T-cell (primary cell): ENCODE measurements around the gene GRIP1. TPM values are rescaled to one million over a fixed set of nuclear protein-coding genes. Genes with fewer than 3 reads are reported as not detected.

ENCODE experiments used
- ATAC-seq, 4 experiments: fragments of 200-7000 bp in 3 of 4; fragments of 150-1000 bp in 1 of 4; cut with Tn5 transposase; replicated peaks in 1 of 4; 1 replicate in 3 of 4; 2 replicates in 1 of 4; pipeline ENCODE4 v1.10.0; 2021; ENCODE audit warnings: moderate library complexity in 3 of 4, mild to moderate bottlenecking in 2 of 4, moderate number of reproducible peaks in 1 of 4
- CTCF ChIA-PET, 2 donors: fragments of 300-600 bp; sonication (Branson Sonifier 250); formaldehyde crosslinking; loops; one replicate each; lab custom pipeline; 2022; ENCODE audit warnings: antibody characterized with exemption in 2 of 2; lab: Charles Lee
- POLR2A ChIA-PET, 2 donors: fragments of 300-600 bp; sonication (Branson Sonifier 250); formaldehyde crosslinking; loops; one replicate each; lab custom pipeline; 2022; ENCODE audit warnings: antibody characterized with exemption in 2 of 2; lab: Charles Lee
- DNase-seq, 35 experiments: peaks; one replicate each; pipeline versions ENCODE4 v3.0.0 to v3.0.0-alpha.2; 2013 to 2023
- H3K27ac ChIP-seq: one replicate; pipeline ENCODE4 v1.5.1; 2013; ENCODE audit warnings: low read length
- H3K27me3 ChIP-seq, 2 experiments: replicated peaks in 1 of 2; 1 replicate in 1 of 2; 2 replicates in 1 of 2; pipeline versions ENCODE4 v1.6.1 to v1.7.0; 2013; ENCODE audit warnings: low read length in 1 of 2, mixed read lengths in 1 of 2; ENCODE audit not compliant: control insufficient read depth in 2 of 2, insufficient read depth in 2 of 2; ENCODE audit errors: extremely low read depth in 1 of 2
- H3K36me3 ChIP-seq, 2 donors: 1 replicate in 1 of 2; 2 replicates in 1 of 2; pipeline versions ENCODE4 v1.6.1 to v1.7.0; 2013; ENCODE audit warnings: low read length in 1 of 2; ENCODE audit not compliant: control insufficient read depth in 2 of 2, insufficient read depth in 1 of 2; ENCODE audit errors: extremely low read depth in 1 of 2
- H3K4me1 ChIP-seq, 2 experiments: 1 replicate in 1 of 2; 2 replicates in 1 of 2; pipeline versions ENCODE4 v1.6.1 to v1.7.0; 2013; ENCODE audit warnings: low read length in 2 of 2, mixed read lengths in 1 of 2; ENCODE audit not compliant: insufficient read depth in 2 of 2, control insufficient read depth in 1 of 2; ENCODE audit errors: extremely low read depth in 1 of 2
- H3K4me3 ChIP-seq, 2 donors: 1 replicate in 1 of 2; 2 replicates in 1 of 2; pipeline versions ENCODE4 v1.5.1 to v1.7.0; 2013; ENCODE audit warnings: mild to moderate bottlenecking in 2 of 2, low read length in 1 of 2, moderate library complexity in 1 of 2; ENCODE audit not compliant: control insufficient read depth in 1 of 2; ENCODE audit errors: extremely low read depth in 1 of 2
- H3K9me3 ChIP-seq: 2 replicates; pipeline ENCODE4 v1.7.0; 2013
- H3K27ac Mint-ChIP-seq, 2 donors: one replicate each; pipeline ENCODE4 v1.8.0; 2020 to 2021; ENCODE audit warnings: mild to moderate bottlenecking in 2 of 2, mixed read lengths in 2 of 2
- H3K27me3 Mint-ChIP-seq, 2 donors: one replicate each; pipeline ENCODE4 v1.8.0; 2021 to 2022; ENCODE audit warnings: mixed read lengths in 2 of 2
- H3K36me3 Mint-ChIP-seq: one replicate; pipeline ENCODE4 v1.8.0; 2021; ENCODE audit warnings: mixed read lengths
- H3K4me1 Mint-ChIP-seq, 3 donors: one replicate each; pipeline ENCODE4 v1.8.0; 2020 to 2022; ENCODE audit warnings: mixed read lengths in 3 of 3, mild to moderate bottlenecking in 1 of 3
- H3K4me3 Mint-ChIP-seq, 3 donors: one replicate each; pipeline ENCODE4 v1.8.0; 2020 to 2022; ENCODE audit warnings: mild to moderate bottlenecking in 3 of 3, mixed read lengths in 3 of 3, moderate library complexity in 3 of 3
- H3K9me3 Mint-ChIP-seq, 3 donors: one replicate each; pipeline ENCODE4 v1.8.0; 2020 to 2022; ENCODE audit warnings: mixed read lengths in 3 of 3
- WGBS: methylation state at CpG from one replicate; pipeline ENCODE4 v1.1.5; 2013; ENCODE audit warnings: missing lambda C conversion rate; ENCODE audit not compliant: insufficient coverage; 5-methylcytosine and 5-hydroxymethylcytosine counted together
- total RNA-seq, 35 experiments: library from RNA in 6 of 35; stranded (reverse) in 6 of 35; fragments of 120-200 nt in 1 of 35; gene quantifications; one replicate each; pipeline versions ENCODE4 v1.2.1 to v1.2.4 and lab custom pipeline; 2013 to 2026

The GRIP1 gene
- total RNA-seq, 5 donors from 2014 or later (not counting 1 experiment from before 2014, with no cell fraction given): 3.0 to 7.3 (median 3.6) TPM

DNA sequence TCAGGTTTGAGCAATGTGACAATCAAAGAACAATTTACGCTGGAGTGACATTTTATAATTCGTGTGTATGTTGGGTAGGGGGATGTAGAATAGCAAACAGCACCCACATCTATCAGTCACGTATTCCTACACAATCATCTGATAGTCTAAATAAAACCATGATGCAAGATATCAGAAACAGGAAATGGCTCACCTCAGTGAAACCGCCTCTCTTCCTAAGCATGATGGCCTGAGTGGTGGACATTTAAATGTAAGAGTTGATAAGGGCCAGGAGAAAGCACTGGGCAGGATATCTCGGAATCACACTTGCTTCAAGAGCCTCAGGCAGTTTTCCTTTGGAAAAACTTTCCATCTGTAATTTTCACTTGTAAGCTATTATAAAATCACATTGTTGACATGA is 128.2 kb downstream of the GRIP1 start:
- ATAC-seq: no peak
- Histone ChIP-seq H3K27me3 (peaks cover 0 to 13% of the 10 kb centered on the region in 2 experiments), H3K27ac (no peak overlapping the region), H3K4me3 (no peak overlapping the region), H3K36me3 (no peaks in the 10 kb centered on the region), H3K9me3 (no peaks in the 10 kb centered on the region), H3K4me1 (no peaks in the 10 kb centered on the region)
- CTCF ChIA-PET: no interaction called here
- H3K9me3 Mint-ChIP-seq: no peaks in the 10 kb centered on the region
- H3K27me3 Mint-ChIP-seq: peaks cover 0 to 4% of the 10 kb centered on the region in 2 donors
- no peak overlapping the region for H3K4me3 Mint-ChIP-seq
- peaks cover 0 to 1% (median 0%) of the 10 kb centered on the region in 3 donors for H3K4me1 Mint-ChIP-seq
- DNase-seq: no peak
- no CpG with 5 or more reads among the region's 5 CpGs for WGBS
- POLR2A ChIA-PET: interaction anchor here in 1 of 2 donors (0.7 kb wide), 1 partner anchor 144 kb away, joined by 5 read pairs; no protein-coding TSS in a partner anchor
- no peak overlapping the region for H3K27ac Mint-ChIP-seq
- no peaks in the 10 kb centered on the region for H3K36me3 Mint-ChIP-seq

DNA sequence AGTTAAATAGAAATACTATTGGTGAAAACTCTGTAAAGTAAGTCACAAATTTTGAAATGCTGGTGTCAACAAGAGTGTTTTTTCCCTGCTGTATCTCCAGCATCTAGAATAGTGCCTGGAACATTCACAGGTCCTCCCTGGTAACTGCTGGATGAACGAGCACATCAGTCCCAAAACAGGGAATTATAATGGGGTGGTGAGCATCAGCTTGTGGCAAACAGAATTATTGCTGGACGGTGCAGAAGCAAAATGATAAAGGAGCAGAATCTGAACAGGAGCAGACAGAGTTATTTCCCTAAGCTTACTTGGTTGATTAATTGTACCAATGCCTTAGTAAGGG is 129.9 kb downstream of the GRIP1 start:
- ATAC-seq (no peak), DNase-seq (no peak)
- H3K36me3 ChIP-seq: no peaks in the 10 kb centered on the region
- H3K9me3 Mint-ChIP-seq: no peaks in the 10 kb centered on the region
- H3K27ac Mint-ChIP-seq: no peak overlapping the region
- H3K9me3 ChIP-seq: no peaks in the 10 kb centered on the region
- H3K27me3 Mint-ChIP-seq: peaks cover 0 to 3% of the 10 kb centered on the region in 2 donors
- H3K27me3 ChIP-seq: peaks cover 0 to 3% of the 10 kb centered on the region in 2 experiments
- ChIA-PET CTCF (no interaction called here), POLR2A (no interaction called here)
- no peak overlapping the region for H3K4me3 ChIP-seq
- no peaks in the 10 kb centered on the region for H3K36me3 Mint-ChIP-seq
- H3K4me3 Mint-ChIP-seq: no peak overlapping the region
- peaks cover 0 to 1% (median 0%) of the 10 kb centered on the region in 3 donors for H3K4me1 Mint-ChIP-seq
- H3K27ac ChIP-seq: no peak overlapping the region
- no CpG with 5 or more reads among the region's 2 CpGs for WGBS
- H3K4me1 ChIP-seq: no peaks in the 10 kb centered on the region

DNA sequence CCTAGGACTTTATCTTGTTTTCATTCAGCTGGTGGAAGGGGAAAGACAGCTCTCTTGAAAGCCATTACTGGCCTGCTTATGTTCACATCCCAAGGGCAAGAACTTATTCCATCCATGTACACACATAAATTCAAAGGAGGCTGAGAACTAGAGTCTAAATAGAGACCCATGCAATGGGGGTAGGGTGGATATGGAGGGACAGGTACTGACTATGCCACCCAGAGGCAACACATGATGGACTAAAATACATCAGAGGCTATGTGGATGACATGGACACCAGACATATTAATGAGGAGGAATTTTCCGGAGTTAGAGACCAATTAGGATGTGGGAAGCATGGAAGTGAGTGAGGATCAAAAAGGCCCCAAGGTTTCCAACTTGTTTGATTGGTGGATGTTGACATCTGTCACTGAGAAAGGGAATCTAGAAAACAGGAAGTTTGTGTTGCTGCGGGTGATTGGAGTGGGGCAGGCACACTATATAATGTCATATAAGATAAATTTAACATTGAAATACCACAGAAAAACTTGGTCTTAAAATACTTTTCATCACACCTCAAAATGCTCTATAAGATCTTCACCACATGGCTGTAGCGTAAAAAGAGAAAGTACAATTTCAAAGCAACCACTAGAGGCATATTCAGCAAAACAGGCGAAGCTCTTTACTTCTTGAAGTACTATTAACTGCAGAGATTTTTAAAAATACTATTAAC is 130.4 kb downstream of the GRIP1 start:
- ATAC-seq: no peak

DNA sequence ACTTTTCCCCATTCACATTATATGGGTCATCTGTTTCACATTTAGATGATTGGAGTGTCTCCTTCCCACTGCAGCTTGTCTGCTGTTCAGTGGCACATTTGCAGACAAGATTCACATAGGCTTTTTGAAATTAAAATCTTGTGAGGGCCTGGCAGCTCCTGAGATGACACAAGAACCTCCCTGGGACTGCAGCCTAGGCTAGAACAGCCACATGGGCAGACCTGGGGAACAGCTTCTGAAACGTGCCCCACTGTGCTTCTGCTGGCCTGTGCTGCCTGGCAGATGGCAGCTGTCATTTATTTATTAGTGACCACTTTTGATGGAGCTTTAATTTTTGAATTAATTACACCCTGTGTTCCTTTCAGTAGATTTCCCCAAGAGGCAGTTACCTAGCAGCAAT is 137.4 kb downstream of the GRIP1 start:
- WGBS: 50% methylated on average over 1 of the region's 1 CpG
- no peaks in the 10 kb centered on the region for H3K9me3 ChIP-seq
- H3K27me3 Mint-ChIP-seq: peaks cover 0 to 3% of the 10 kb centered on the region in 2 donors
- POLR2A ChIA-PET: interaction anchor here in 1 of 2 donors (0.6 kb wide), 1 partner anchor 67 kb away, joined by 4 read pairs; no protein-coding TSS in a partner anchor
- no peak overlapping the region for H3K4me3 ChIP-seq
- no peak overlapping the region for H3K27ac ChIP-seq
- H3K9me3 Mint-ChIP-seq: no peaks in the 10 kb centered on the region
- no peaks in the 10 kb centered on the region for H3K4me1 ChIP-seq
- DNase-seq: no peak
- no peaks in the 10 kb centered on the region for H3K27me3 ChIP-seq
- H3K4me1 Mint-ChIP-seq: no peaks in the 10 kb centered on the region
- CTCF ChIA-PET: no interaction called here
- no peak overlapping the region for H3K4me3 Mint-ChIP-seq
- H3K27ac Mint-ChIP-seq: no peak overlapping the region
- peaks cover 6% of the 10 kb centered on the region for H3K36me3 Mint-ChIP-seq
- no peak for ATAC-seq
- H3K36me3 ChIP-seq: no peaks in the 10 kb centered on the region

More for the DNA sequence above, 130.4 kb downstream of the GRIP1 start:
- Mint-ChIP-seq H3K4me3 (no peak overlapping the region), H3K27me3 (peaks cover 0 to 3% of the 10 kb centered on the region in 2 donors), H3K4me1 (peaks cover 0 to 1% (median 0%) of the 10 kb centered on the region in 3 donors), H3K9me3 (no peaks in the 10 kb centered on the region), H3K36me3 (no peaks in the 10 kb centered on the region), H3K27ac (no peak overlapping the region)
- H3K4me3 ChIP-seq: no peak overlapping the region
- no peaks in the 10 kb centered on the region for H3K4me1 ChIP-seq
- H3K27me3 ChIP-seq: no peaks in the 10 kb centered on the region
- WGBS: 71% methylated on average over 1 of the region's 4 CpGs
- H3K27ac ChIP-seq: no peak overlapping the region
- ChIA-PET CTCF (no interaction called here), POLR2A (no interaction called here)
- H3K9me3 ChIP-seq: no peaks in the 10 kb centered on the region
- DNase-seq: no peak
- no peaks in the 10 kb centered on the region for H3K36me3 ChIP-seq

DNA sequence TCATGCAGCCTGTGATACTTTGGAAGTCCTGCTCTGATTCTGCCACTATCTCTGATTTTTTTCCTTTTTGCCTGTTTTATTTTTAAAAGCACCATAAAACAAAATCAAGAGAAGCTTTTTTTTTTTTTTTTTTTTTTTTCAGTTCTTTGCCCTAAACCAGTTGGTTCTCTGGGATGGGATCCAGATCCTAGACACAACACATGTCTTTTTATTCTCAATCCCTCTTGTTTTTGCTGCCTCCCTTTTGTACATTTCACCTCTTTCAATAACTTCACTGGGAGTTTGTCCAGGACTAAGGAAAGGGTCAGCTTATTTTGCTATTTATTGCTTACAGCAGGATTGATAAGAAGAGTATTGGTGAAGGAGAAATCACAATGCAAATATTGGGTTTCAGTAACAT is 139.4 kb downstream of the GRIP1 start:
- no peak for ATAC-seq
- Histone ChIP-seq H3K9me3 (no peaks in the 10 kb centered on the region), H3K27me3 (no peaks in the 10 kb centered on the region), H3K4me3 (no peak overlapping the region), H3K4me1 (no peaks in the 10 kb centered on the region), H3K27ac (no peak overlapping the region), H3K36me3 (no peaks in the 10 kb centered on the region)
- no peaks in the 10 kb centered on the region for H3K4me1 Mint-ChIP-seq
- H3K9me3 Mint-ChIP-seq: no peaks in the 10 kb centered on the region
- H3K36me3 Mint-ChIP-seq: peaks cover 6% of the 10 kb centered on the region
- no peak for DNase-seq
- no peak overlapping the region for H3K27ac Mint-ChIP-seq
- ChIA-PET POLR2A (no interaction called here), CTCF (interaction anchor here in 1 of 2 donors (0.6 kb wide), 1 partner anchor 1939 kb away, joined by 3 read pairs; no protein-coding TSS in a partner anchor)
- H3K4me3 Mint-ChIP-seq: no peak overlapping the region
- peaks cover 0 to 3% of the 10 kb centered on the region in 2 donors for H3K27me3 Mint-ChIP-seq

DNA sequence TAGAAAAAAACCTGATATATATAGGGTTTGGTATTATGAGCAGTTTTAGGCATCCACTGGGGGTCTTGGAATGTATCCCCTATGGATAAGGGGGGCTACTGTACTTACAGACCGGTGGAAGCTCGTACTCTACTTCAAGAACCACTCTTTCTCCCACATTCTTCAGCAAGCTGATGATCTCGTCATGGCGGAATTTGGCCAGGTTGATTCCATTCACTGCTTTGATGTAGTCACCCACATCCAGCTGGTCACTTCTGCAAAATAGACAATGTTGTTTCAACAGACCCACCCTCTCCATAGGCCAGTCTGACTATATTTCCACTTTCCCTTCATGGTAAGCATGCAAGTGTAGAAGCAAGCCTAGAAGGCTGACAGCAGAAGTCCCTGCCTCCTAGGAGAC is 139.9 kb downstream of the GRIP1 start:
- peaks cover 6% of the 10 kb centered on the region for H3K36me3 Mint-ChIP-seq
- DNase-seq (no peak), ATAC-seq (no peak)
- no peak overlapping the region for H3K27ac Mint-ChIP-seq
- no peak overlapping the region for H3K4me3 ChIP-seq
- H3K9me3 Mint-ChIP-seq: no peaks in the 10 kb centered on the region
- ChIA-PET CTCF (interaction anchor here in 1 of 2 donors (0.6 kb wide), 1 partner anchor 1939 kb away, joined by 3 read pairs; no protein-coding TSS in a partner anchor), POLR2A (no interaction called here)
- peaks cover 0 to 3% of the 10 kb centered on the region in 2 donors for H3K27me3 Mint-ChIP-seq
- 80% methylated on average over 4 of the region's 4 CpGs for WGBS
- no peaks in the 10 kb centered on the region for H3K27me3 ChIP-seq
- H3K27ac ChIP-seq: no peak overlapping the region
- no peaks in the 10 kb centered on the region for H3K4me1 Mint-ChIP-seq
- H3K4me3 Mint-ChIP-seq: no peak overlapping the region
- no peaks in the 10 kb centered on the region for H3K4me1 ChIP-seq
- H3K9me3 ChIP-seq: no peaks in the 10 kb centered on the region
- H3K36me3 ChIP-seq: no peaks in the 10 kb centered on the region
